ENCODE data around the gene DNAJC8.

The DNAJC8 gene

DNA sequence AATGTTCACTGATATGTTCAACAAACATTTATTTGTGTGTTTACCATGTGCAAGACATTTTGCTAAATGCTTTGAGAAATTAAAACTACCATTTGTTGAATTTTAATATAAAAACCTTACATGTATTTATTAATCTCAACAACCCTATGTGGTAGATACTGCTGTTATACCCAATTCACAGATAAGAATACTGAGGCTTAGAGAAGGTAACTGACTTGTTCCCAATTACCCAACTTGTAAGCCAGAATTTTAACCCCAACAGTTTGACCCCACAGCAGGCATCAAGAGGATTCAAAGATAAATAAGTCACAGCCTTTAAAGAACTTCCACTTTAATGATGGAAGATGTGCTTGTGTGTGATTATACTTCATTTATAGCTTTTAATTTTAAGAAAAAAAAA, 3.7 kb downstream of the DNAJC8 start:
- Histone ChIP-seq H3K27me3 (ENCODE audit: insufficient read depth, insufficient read length) (no peaks in the 10 kb centered on the region), H3K4me1 (ENCODE audit: insufficient read depth, insufficient read length) (no peaks in the 10 kb centered on the region), H3K36me3 (ENCODE audit: insufficient read depth, insufficient read length, low read length) (peaks cover 71% of the 10 kb centered on the region), H3K4me3 (ENCODE audit: insufficient read length, low read depth) (no peak overlapping the region), H3K9me3 (ENCODE audit: insufficient read depth, low read length) (no peaks in the 10 kb centered on the region), H3K9ac (ENCODE audit: insufficient read length, low read depth) (no peak overlapping the region)
- DNase-seq (ENCODE audit: low read depth, low spot score), result no peak
- TF ChIP-seq SUZ12 (IDR thresholded peaks at IDR 0.05; ENCODE audit: extremely low read depth, insufficient read depth, insufficient read length) (no peak), YY1 (IDR thresholded peaks at IDR 0.05; ENCODE audit: insufficient read depth, insufficient read length) (no peak), ZNF274 (IDR thresholded peaks at IDR 0.05; ENCODE audit: low read depth, low read length) (no peak)

- Histone ChIP-seq H3K4me3 (ENCODE audit: insufficient read length, low read depth) (no peak overlapping the region), H3K4me1 (ENCODE audit: insufficient read depth, insufficient read length) (no peaks in the 10 kb centered on the region), H3K9me3 (ENCODE audit: insufficient read depth, low read length) (no peaks in the 10 kb centered on the region), H3K36me3 (ENCODE audit: insufficient read depth, insufficient read length, low read length) (peaks cover 71% of the 10 kb centered on the region), H3K27me3 (ENCODE audit: insufficient read depth, insufficient read length) (no peaks in the 10 kb centered on the region), H3K9ac (ENCODE audit: insufficient read length, low read depth) (no peak overlapping the region)
- DNase-seq (ENCODE audit: low read depth, low spot score), result no peak
- TF ChIP-seq YY1 (IDR thresholded peaks at IDR 0.05; ENCODE audit: insufficient read depth, insufficient read length) (no peak), ZNF274 (IDR thresholded peaks at IDR 0.05; ENCODE audit: low read depth, low read length) (no peak), SUZ12 (IDR thresholded peaks at IDR 0.05; ENCODE audit: extremely low read depth, insufficient read depth, insufficient read length) (no peak)
These were observed 19.5 kb downstream of the DNAJC8 start for GRCh38 chr1:28213315-28213714.

DNA sequence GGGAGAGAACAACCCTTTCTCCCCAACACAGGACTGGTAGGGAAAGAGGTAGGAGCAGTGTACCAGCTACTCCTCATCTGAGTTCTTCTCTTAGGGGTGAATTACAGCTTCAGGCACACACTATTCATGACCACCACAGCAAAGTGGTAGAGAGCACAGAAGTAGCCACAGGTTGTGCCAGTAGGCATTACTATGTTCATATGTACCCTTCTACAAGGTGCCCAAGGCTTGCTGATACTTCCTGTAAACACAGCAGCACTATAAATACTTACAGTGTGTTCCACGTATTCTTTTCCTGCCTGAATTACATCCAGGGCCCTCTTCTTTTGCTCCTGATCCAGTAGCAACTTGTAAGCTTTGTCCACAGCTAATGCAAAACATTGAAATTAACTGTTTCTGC, 23.1 kb downstream of the DNAJC8 start:
- H3K27me3 ChIP-seq (ENCODE audit: insufficient read depth, insufficient read length), result no peaks in the 10 kb centered on the region
- H3K4me3 ChIP-seq (ENCODE audit: insufficient read length, low read depth), result no peak overlapping the region
- no peaks in the 10 kb centered on the region for H3K4me1 ChIP-seq (ENCODE audit: insufficient read depth, insufficient read length)
- peaks cover 87% of the 10 kb centered on the region for H3K36me3 ChIP-seq (ENCODE audit: insufficient read depth, insufficient read length, low read length)
- H3K9me3 ChIP-seq (ENCODE audit: insufficient read depth, low read length), result no peaks in the 10 kb centered on the region
- no peak overlapping the region for H3K9ac ChIP-seq (ENCODE audit: insufficient read length, low read depth)
- no peak for DNase-seq (ENCODE audit: low read depth, low spot score)
- TF ChIP-seq SUZ12 (IDR thresholded peaks at IDR 0.05; ENCODE audit: extremely low read depth, insufficient read depth, insufficient read length), result no peak
- no peak for TF ChIP-seq YY1 (IDR thresholded peaks at IDR 0.05; ENCODE audit: insufficient read depth, insufficient read length)
- TF ChIP-seq ZNF274 (IDR thresholded peaks at IDR 0.05; ENCODE audit: low read depth, low read length), result no peak

- H3K4me1 ChIP-seq (ENCODE audit: insufficient read depth, insufficient read length), result no peaks in the 10 kb centered on the region
- H3K27me3 ChIP-seq (ENCODE audit: insufficient read depth, insufficient read length), result no peaks in the 10 kb centered on the region
- peak; percentile 44 for DNase-seq (ENCODE audit: low read depth, low spot score)
- no peaks in the 10 kb centered on the region for H3K9me3 ChIP-seq (ENCODE audit: insufficient read depth, low read length)
- no peak overlapping the region for H3K4me3 ChIP-seq (ENCODE audit: insufficient read length, low read depth)
- peaks cover 87% of the 10 kb centered on the region for H3K36me3 ChIP-seq (ENCODE audit: insufficient read depth, insufficient read length, low read length)
- H3K9ac ChIP-seq (ENCODE audit: insufficient read length, low read depth), result no peak overlapping the region
- no peak for TF ChIP-seq YY1 (IDR thresholded peaks at IDR 0.05; ENCODE audit: insufficient read depth, insufficient read length)
- TF ChIP-seq SUZ12 (IDR thresholded peaks at IDR 0.05; ENCODE audit: extremely low read depth, insufficient read depth, insufficient read length), result no peak
- no peak for TF ChIP-seq ZNF274 (IDR thresholded peaks at IDR 0.05; ENCODE audit: low read depth, low read length)
These were observed 23.9 kb downstream of the DNAJC8 start for GRCh38 chr1:28208818-28209441.

GRCh38 chr1:28205243-28205642, 27.6 kb downstream of the DNAJC8 start:
- no peak overlapping the region for H3K9ac ChIP-seq (ENCODE audit: insufficient read length, low read depth)
- H3K4me3 ChIP-seq (ENCODE audit: insufficient read length, low read depth), result no peak overlapping the region
- no peak for DNase-seq (ENCODE audit: low read depth, low spot score)
- no peaks in the 10 kb centered on the region for H3K27me3 ChIP-seq (ENCODE audit: insufficient read depth, insufficient read length)
- TF ChIP-seq ZNF274 (IDR thresholded peaks at IDR 0.05; ENCODE audit: low read depth, low read length) (no peak), YY1 (IDR thresholded peaks at IDR 0.05; ENCODE audit: insufficient read depth, insufficient read length) (no peak), SUZ12 (IDR thresholded peaks at IDR 0.05; ENCODE audit: extremely low read depth, insufficient read depth, insufficient read length) (no peak)
- H3K36me3 ChIP-seq (ENCODE audit: insufficient read depth, insufficient read length, low read length), result peaks cover 92% of the 10 kb centered on the region
- H3K4me1 ChIP-seq (ENCODE audit: insufficient read depth, insufficient read length), result no peaks in the 10 kb centered on the region
- H3K9me3 ChIP-seq (ENCODE audit: insufficient read depth, low read length), result no peaks in the 10 kb centered on the region

GRCh38 chr1:28200234-28200873, 32.5 kb downstream of the DNAJC8 start:
- Histone ChIP-seq H3K36me3 (ENCODE audit: insufficient read depth, insufficient read length, low read length) (peaks cover 74% of the 10 kb centered on the region), H3K9ac (ENCODE audit: insufficient read length, low read depth) (no peak overlapping the region)

GRCh38 chr1:28199328-28200233, 33.2 kb downstream of the DNAJC8 start:
- Histone ChIP-seq H3K36me3 (ENCODE audit: insufficient read depth, insufficient read length, low read length) (peaks cover 67% of the 10 kb centered on the region), H3K9ac (ENCODE audit: insufficient read length, low read depth) (no peak overlapping the region), H3K27me3 (ENCODE audit: insufficient read depth, insufficient read length) (no peaks in the 10 kb centered on the region), H3K4me1 (ENCODE audit: insufficient read depth, insufficient read length) (peaks cover 14% of the 10 kb centered on the region), H3K9me3 (ENCODE audit: insufficient read depth, low read length) (no peaks in the 10 kb centered on the region), H3K4me3 (ENCODE audit: insufficient read length, low read depth) (no peak overlapping the region)
- DNase-seq (ENCODE audit: low read depth, low spot score), result no peak
- TF ChIP-seq YY1 (IDR thresholded peaks at IDR 0.05; ENCODE audit: insufficient read depth, insufficient read length) (no peak), ZNF274 (IDR thresholded peaks at IDR 0.05; ENCODE audit: low read depth, low read length) (no peak), SUZ12 (IDR thresholded peaks at IDR 0.05; ENCODE audit: extremely low read depth, insufficient read depth, insufficient read length) (no peak)

More at GRCh38 chr1:28200234-28200873, 32.5 kb downstream of the DNAJC8 start:
- Histone ChIP-seq H3K27me3 (ENCODE audit: insufficient read depth, insufficient read length) (no peaks in the 10 kb centered on the region), H3K4me1 (ENCODE audit: insufficient read depth, insufficient read length) (peaks cover 13% of the 10 kb centered on the region), H3K4me3 (ENCODE audit: insufficient read length, low read depth) (no peak overlapping the region), H3K9me3 (ENCODE audit: insufficient read depth, low read length) (no peaks in the 10 kb centered on the region)
- no peak for DNase-seq (ENCODE audit: low read depth, low spot score)
- TF ChIP-seq ZNF274 (IDR thresholded peaks at IDR 0.05; ENCODE audit: low read depth, low read length) (no peak), SUZ12 (IDR thresholded peaks at IDR 0.05; ENCODE audit: extremely low read depth, insufficient read depth, insufficient read length) (no peak), YY1 (IDR thresholded peaks at IDR 0.05; ENCODE audit: insufficient read depth, insufficient read length) (no peak)
